ENCODE measurements around the gene ZNF334.

Gene ZNF334

GRCh38 chr20:46512943-46513844 lies at the start of gene ZNF334:
Gene ZNF334 (minus strand): TSS chr20:46513559. CDS start chr20:46512102, 1,457 bp downstream.
- DNase-seq (ENCODE audit: low read depth, low spot score), result no peak

- no peak for DNase-seq (ENCODE audit: low read depth, low spot score)
Measured at GRCh38 chr20:46562373-46563169, 49.2 kb upstream of the ZNF334 start.

- DNase-seq (ENCODE audit: low read depth, low spot score), result no peak
Measured at GRCh38 chr20:46562009-46562372, 48.6 kb upstream of the ZNF334 start.

- DNase-seq (ENCODE audit: low read depth, low spot score), result no peak
Measured at GRCh38 chr20:46559685-46560440, 46.5 kb upstream of the ZNF334 start.

- no peak for DNase-seq (ENCODE audit: low read depth, low spot score)
Measured at GRCh38 chr20:46559001-46559400, 45.6 kb upstream of the ZNF334 start.

GRCh38 chr20:46558511-46558959 lies 45.2 kb upstream of the ZNF334 start:
- peak; percentile 64 for DNase-seq (ENCODE audit: low read depth, low spot score)

- DNase-seq (ENCODE audit: low read depth, low spot score), result no peak
Measured at GRCh38 chr20:46557231-46557956, 44.0 kb upstream of the ZNF334 start.

GRCh38 chr20:46555370-46555956 lies 42.1 kb upstream of the ZNF334 start:
- no peak for DNase-seq (ENCODE audit: low read depth, low spot score)

GRCh38 chr20:46554828-46555227 lies 41.5 kb upstream of the ZNF334 start:
- DNase-seq (ENCODE audit: low read depth, low spot score), result no peak

- no peak for DNase-seq (ENCODE audit: low read depth, low spot score)
Measured at GRCh38 chr20:46553926-46554325, 40.6 kb upstream of the ZNF334 start.

- no peak for DNase-seq (ENCODE audit: low read depth, low spot score)
Measured at GRCh38 chr20:46552460-46553420, 39.4 kb upstream of the ZNF334 start.

- no peak for DNase-seq (ENCODE audit: low read depth, low spot score)
Measured at GRCh38 chr20:46551522-46552381, 38.4 kb upstream of the ZNF334 start.

- DNase-seq (ENCODE audit: low read depth, low spot score), result no peak
Measured at GRCh38 chr20:46550461-46550860, 37.1 kb upstream of the ZNF334 start, which contains the start of gene OCSTAMP. Gene OCSTAMP (minus strand): TSS chr20:46550654. CDS start chr20:46550560, 94 bp downstream.

GRCh38 chr20:46549188-46549972 lies 36.0 kb upstream of the ZNF334 start:
- no peak for DNase-seq (ENCODE audit: low read depth, low spot score)

- no peak for DNase-seq (ENCODE audit: low read depth, low spot score)
Measured at GRCh38 chr20:46548688-46549087, 35.3 kb upstream of the ZNF334 start.

- DNase-seq (ENCODE audit: low read depth, low spot score), result no peak
Measured at GRCh38 chr20:46547995-46548394, 34.6 kb upstream of the ZNF334 start.

- no peak for DNase-seq (ENCODE audit: low read depth, low spot score)
Measured at GRCh38 chr20:46546936-46547335, 33.6 kb upstream of the ZNF334 start.

GRCh38 chr20:46546298-46546697 lies 32.9 kb upstream of the ZNF334 start:
- no peak for DNase-seq (ENCODE audit: low read depth, low spot score)

Measured in smooth muscle cell of the brain vasculature (primary cell).